Endothelial cell of umbilical vein (primary cell): Measurements from ENCODE around the gene MRPS34. TPM values are rescaled to one million over a fixed set of nuclear protein-coding genes. Genes with fewer than 3 reads are reported as not detected.

Experiments
- BruUV-seq: library from RNA; stranded (reverse); fragments of 400-500 nt; replicated peaks from 2 replicates; lab custom pipeline; 2021; lab: Mats Ljungman, UMichigan
- CTCF ChIA-PET: fragments of 300-600, 350-600 bp; sonication (Branson Sonifier 250); formaldehyde crosslinking; loops from one replicate; lab custom pipeline; 2021; ENCODE audit warnings: antibody characterized with exemption, inconsistent platforms; lab: Charles Lee
- POLR2A ChIA-PET: fragments of 300-600, 350-600 bp; sonication (Branson Sonifier 250); formaldehyde crosslinking; loops from one replicate; lab custom pipeline; 2021; ENCODE audit warnings: antibody characterized with exemption, inconsistent platforms; lab: Charles Lee
- DNase-seq: peaks from one replicate; pipeline ENCODE4 v3.0.0-alpha.2; 2011; ENCODE audit warnings: low read depth, low spot score
- FAIRE-seq: peaks from 2 replicates; lab custom pipeline; 2011; peaks lifted over from hg19 to GRCh38; lab: Jason Lieb, UNC
- H2AFZ ChIP-seq: 2 replicates; pipeline ENCODE4 v1.6.0; 2012; ENCODE audit warnings: low read depth, low read length, control low read depth, inconsistent platforms
- H3K27ac ChIP-seq: 2 replicates; pipeline ENCODE4 v1.5.1; 2011; ENCODE audit warnings: low read depth, mild to moderate bottlenecking, control low read depth, low read length, moderate library complexity; ENCODE audit not compliant: insufficient read depth
- H3K27me3 ChIP-seq, 2 experiments: 2 replicates each; pipeline versions ENCODE4 v1.6.0 to v1.6.1; 2011; ENCODE audit warnings: low read length in 2 of 2, mixed read lengths in 1 of 2; ENCODE audit not compliant: control insufficient read depth in 2 of 2, insufficient read depth in 2 of 2
- H3K36me3 ChIP-seq, 2 experiments: 2 replicates in 1 of 2; 3 replicates in 1 of 2; pipeline ENCODE4 v1.5.1; 2011; ENCODE audit warnings: low read length in 2 of 2, mild to moderate bottlenecking in 1 of 2, moderate library complexity in 1 of 2; ENCODE audit not compliant: control insufficient read depth in 2 of 2, insufficient read depth in 2 of 2; ENCODE audit errors: extremely low read depth in 1 of 2
- H3K4me1 ChIP-seq: 3 replicates; pipeline ENCODE4 v1.5.1; 2011; ENCODE audit warnings: mild to moderate bottlenecking, low read length; ENCODE audit not compliant: control insufficient read depth, insufficient read depth; ENCODE audit errors: extremely low read depth
- H3K4me2 ChIP-seq: 2 replicates; pipeline ENCODE4 v1.6.1; 2011; ENCODE audit warnings: low read length, control low read depth, mixed read lengths; ENCODE audit not compliant: insufficient read depth
- H3K4me3 ChIP-seq, 3 experiments: fragments of 200-600 bp in 1 of 3; sonication (generic), shearing (Covaris generic) in 1 of 3; replicated peaks in 1 of 3; 2 replicates each; pipeline ENCODE4 v1.5.1; 2011 to 2016; ENCODE audit warnings: control low read depth in 3 of 3, low read length in 3 of 3, mild to moderate bottlenecking in 2 of 3, inconsistent platforms in 1 of 3, low read depth in 1 of 3, moderate library complexity in 1 of 3; ENCODE audit not compliant: insufficient read depth in 1 of 3
- H3K79me2 ChIP-seq: 2 replicates; pipeline ENCODE4 v1.6.0; 2012; ENCODE audit warnings: low read length, inconsistent platforms; ENCODE audit not compliant: control insufficient read depth, insufficient read depth
- H3K9ac ChIP-seq: replicated peaks from 2 replicates; pipeline ENCODE3; 2011; ENCODE audit warnings: low read length, control low read depth; ENCODE audit not compliant: insufficient read depth; ENCODE audit errors: extremely low read depth
- H3K9me1 ChIP-seq: replicated peaks from 3 replicates; pipeline ENCODE4 v1.6.0; 2011; ENCODE audit warnings: mild to moderate bottlenecking, low read length; ENCODE audit not compliant: control insufficient read depth, insufficient read depth; ENCODE audit errors: extremely low read depth
- H3K9me3 ChIP-seq: replicated peaks from 2 replicates; pipeline ENCODE4 v1.5.1; 2012; ENCODE audit warnings: low read length, inconsistent platforms; ENCODE audit not compliant: control insufficient read depth, insufficient read depth
- H4K20me1 ChIP-seq: replicated peaks from 2 replicates; pipeline ENCODE3; 2011; ENCODE audit warnings: mild to moderate bottlenecking, low read length; ENCODE audit not compliant: control insufficient read depth, insufficient read depth; ENCODE audit errors: extremely low read depth
- EZH2 ChIP-seq: IDR thresholded peaks from 2 replicates; pipeline ENCODE4 v1.6.1; 2012; ENCODE audit warnings: borderline replicate concordance, low read depth, mild to moderate bottlenecking, moderate library complexity, low read length, inconsistent platforms; ENCODE audit not compliant: severe bottlenecking
- FOS ChIP-seq: IDR thresholded peaks from 2 replicates; pipeline ENCODE4 v1.6.1; 2011; ENCODE audit warnings: mild to moderate bottlenecking, low read length, moderate library complexity, borderline replicate concordance; ENCODE audit not compliant: insufficient read depth
- GATA2 ChIP-seq: IDR thresholded peaks from 2 replicates; pipeline ENCODE4 v1.7.0; 2011; ENCODE audit warnings: low read depth, mild to moderate bottlenecking, moderate library complexity, mixed read lengths, low read length; ENCODE audit not compliant: insufficient read length, insufficient read depth
- JUN ChIP-seq: IDR thresholded peaks from 2 replicates; pipeline ENCODE4 v1.6.1; 2011; ENCODE audit warnings: borderline replicate concordance, low read depth; ENCODE audit not compliant: insufficient read length, insufficient read depth
- MAX ChIP-seq: IDR thresholded peaks from 2 replicates; pipeline ENCODE4 v1.6.1; 2011; ENCODE audit not compliant: insufficient read depth, insufficient read length
- MYC ChIP-seq: IDR thresholded peaks from one replicate; pipeline ENCODE4 v1.6.1; 2011; ENCODE audit warnings: mild to moderate bottlenecking, low read depth, low read length
- POLR2A ChIP-seq: IDR thresholded peaks from 2 replicates; pipeline ENCODE4 v1.6.1; 2012; ENCODE audit warnings: low read depth, mild to moderate bottlenecking, control low read depth, low read length
- POLR2AphosphoS5 ChIP-seq: IDR thresholded peaks from 2 replicates; pipeline ENCODE4 v1.6.1; 2012; ENCODE audit warnings: low read depth, mild to moderate bottlenecking, control low read depth, low read length, moderate library complexity; ENCODE audit not compliant: insufficient read depth
- dilution Hi-C: fragments of 300-500 bp; cut with MboI; formaldehyde crosslinking; loops from one replicate; pipeline ENCODE4 v1.15.0; 2019; ENCODE audit warnings: low sequenced_read_pairs; ENCODE audit not compliant: extremely low pct_ligation_motif_present
- intact Hi-C: fragments of 100-400 bp; cut with micrococcal nuclease; formaldehyde crosslinking; loops from one replicate; pipeline ENCODE4 v1.10.0; 2022
- polyA plus RNA-seq, 4 experiments: library from polyadenylated mRNA; depleted of rRNA in 3 of 4; stranded (reverse) in 3 of 4; unstranded in 1 of 4; fragments of >200 nt; gene quantifications; 2 replicates each; pipeline versions ENCODE4 v1.2.1 to v1.2.3, GENCODE V29; 2011 to 2012; ENCODE audit warnings: missing spikeins in 1 of 4
- total RNA-seq: library from RNA; stranded (reverse); gene quantifications from 2 replicates; pipeline ENCODE4 v1.2.3, GENCODE V29; 2021
- TF ChIP-seq, protein P1 (sequence below), 2 donors: IDR thresholded peaks; 1 replicate in 1 of 2; 2 replicates in 1 of 2; pipeline ENCODE4 v1.5.1; 2011; ENCODE audit warnings: low read length in 2 of 2, mild to moderate bottlenecking in 2 of 2, moderate library complexity in 2 of 2, control low read depth in 1 of 2, inconsistent platforms in 1 of 2, low read depth in 1 of 2; ENCODE audit not compliant: insufficient read depth in 1 of 2; ENCODE audit errors: extremely low read depth in 1 of 2

MRPS34 gene
- total and polyA plus RNA-seq, 2 donors (not counting 3 experiments of a cell fraction or from before 2014, with no cell fraction given), result 82.1 to 102 TPM

DNA sequence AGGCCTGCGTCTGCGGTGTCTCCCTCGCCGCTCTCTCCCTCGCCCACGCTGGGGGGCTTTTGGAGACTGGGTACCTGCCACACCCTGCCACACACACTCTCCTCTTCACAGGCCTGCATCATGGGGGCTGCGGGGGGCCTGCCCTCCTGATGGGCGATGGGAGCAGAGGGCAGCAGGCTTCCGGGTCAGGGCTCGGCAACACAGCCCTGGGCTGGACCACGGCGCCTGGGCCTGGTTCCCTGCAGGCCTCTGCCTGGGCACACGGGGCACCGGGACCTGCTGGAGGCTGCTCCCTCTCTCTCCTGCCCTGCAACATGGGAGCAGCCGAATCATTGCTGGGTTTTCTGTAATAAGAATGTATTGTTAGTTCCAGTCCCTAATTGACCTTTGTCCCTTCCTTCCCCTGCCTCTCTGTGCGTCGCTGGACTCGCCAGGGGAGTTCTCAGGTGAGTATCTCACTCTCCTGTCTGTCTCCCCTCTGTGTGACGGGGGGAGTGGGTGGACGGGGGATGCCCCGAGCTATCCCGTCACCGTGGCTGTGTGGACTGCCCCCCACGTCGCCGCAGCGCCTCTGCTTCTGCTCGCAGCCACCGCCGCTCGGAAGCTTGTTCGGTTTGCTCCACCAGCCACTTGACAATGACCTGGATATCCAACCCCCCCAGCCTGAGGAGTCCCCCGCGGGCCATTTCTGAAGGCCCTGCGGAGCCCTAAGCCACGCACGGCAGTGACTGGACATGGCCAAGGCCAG lies 15.0 kb downstream of the MRPS34 start:
- BruUV-seq, result no TSS peak
- dilution Hi-C loops (no loop called here), intact Hi-C loops (no loop called here)
- Histone ChIP-seq H3K4me2 (no peak overlapping the region), H3K4me1 (no peaks in the 10 kb centered on the region), H3K9me3 (no peaks in the 10 kb centered on the region), H3K36me3 (peaks cover 2 to 32% of the 10 kb centered on the region in 2 experiments), H3K27me3 (no peaks in the 10 kb centered on the region), H3K79me2 (no peaks in the 10 kb centered on the region), H3K9ac (no peak overlapping the region), H3K27ac (no peak overlapping the region), H3K9me1 (no peaks in the 10 kb centered on the region), H4K20me1 (no peaks in the 10 kb centered on the region), H2AFZ (no peak overlapping the region), H3K4me3 (no peak overlapping the region)
- FAIRE-seq, result no peak
- ChIA-PET CTCF (no interaction called here), POLR2A (no interaction called here)
- DNase-seq, result no peak
- TF ChIP-seq, protein P1, sequence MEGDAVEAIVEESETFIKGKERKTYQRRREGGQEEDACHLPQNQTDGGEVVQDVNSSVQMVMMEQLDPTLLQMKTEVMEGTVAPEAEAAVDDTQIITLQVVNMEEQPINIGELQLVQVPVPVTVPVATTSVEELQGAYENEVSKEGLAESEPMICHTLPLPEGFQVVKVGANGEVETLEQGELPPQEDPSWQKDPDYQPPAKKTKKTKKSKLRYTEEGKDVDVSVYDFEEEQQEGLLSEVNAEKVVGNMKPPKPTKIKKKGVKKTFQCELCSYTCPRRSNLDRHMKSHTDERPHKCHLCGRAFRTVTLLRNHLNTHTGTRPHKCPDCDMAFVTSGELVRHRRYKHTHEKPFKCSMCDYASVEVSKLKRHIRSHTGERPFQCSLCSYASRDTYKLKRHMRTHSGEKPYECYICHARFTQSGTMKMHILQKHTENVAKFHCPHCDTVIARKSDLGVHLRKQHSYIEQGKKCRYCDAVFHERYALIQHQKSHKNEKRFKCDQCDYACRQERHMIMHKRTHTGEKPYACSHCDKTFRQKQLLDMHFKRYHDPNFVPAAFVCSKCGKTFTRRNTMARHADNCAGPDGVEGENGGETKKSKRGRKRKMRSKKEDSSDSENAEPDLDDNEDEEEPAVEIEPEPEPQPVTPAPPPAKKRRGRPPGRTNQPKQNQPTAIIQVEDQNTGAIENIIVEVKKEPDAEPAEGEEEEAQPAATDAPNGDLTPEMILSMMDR (IDR thresholded peaks at IDR 0.05; ENCODE audit: extremely low read depth in 1 of 2, insufficient read depth in 1 of 2, low read depth in 1 of 2, low read length in 2 of 2), result no peak
- TF ChIP-seq JUN (no peak), EZH2 (no peak), FOS (no peak), MAX (no peak), POLR2A (no peak), POLR2AphosphoS5 (no peak), GATA2 (no peak), MYC (no peak)
